GM23248 (cell line): Measurements from ENCODE around the gene TCEAL6. TPM values are rescaled to one million over a fixed set of nuclear protein-coding genes. Genes with fewer than 3 reads are reported as not detected.

Source experiments
- DNase-seq: peaks from one replicate; pipeline ENCODE4 v3.0.0-alpha.2; 2015
- H2AFZ ChIP-seq: fragments of 200-600 bp; sonication (generic); 2 replicates; pipeline ENCODE4 v1.6.1; 2016; ENCODE audit warnings: antibody characterized with exemption
- H3F3A ChIP-seq: fragments of 200-600 bp; sonication (generic); 2 replicates; pipeline ENCODE4 v1.6.1; 2016; ENCODE audit warnings: mild to moderate bottlenecking, antibody characterized with exemption, mixed run types; ENCODE audit not compliant: insufficient read depth
- H3K27ac ChIP-seq: fragments of 200-600 bp; sonication (generic); 2 replicates; pipeline ENCODE4 v1.5.1; 2016; ENCODE audit warnings: mild to moderate bottlenecking
- H3K27me3 ChIP-seq: fragments of 200-600 bp; sonication (generic); replicated peaks from 2 replicates; pipeline ENCODE4 v1.6.1; 2016; ENCODE audit warnings: mild to moderate bottlenecking; ENCODE audit not compliant: insufficient read depth
- H3K36me3 ChIP-seq: fragments of 200-600 bp; sonication (generic); 2 replicates; pipeline ENCODE4 v1.6.1; 2016; ENCODE audit warnings: low read depth, mild to moderate bottlenecking
- H3K4me1 ChIP-seq: fragments of 200-600 bp; sonication (generic); 2 replicates; pipeline ENCODE4 v1.6.1; 2016; ENCODE audit warnings: mild to moderate bottlenecking; ENCODE audit not compliant: insufficient read depth
- H3K4me2 ChIP-seq: fragments of 200-600 bp; sonication (generic); one replicate; pipeline ENCODE4 v1.6.1; 2016; ENCODE audit warnings: mild to moderate bottlenecking; ENCODE audit not compliant: unreplicated experiment
- H3K4me3 ChIP-seq: fragments of 200-600 bp; sonication (generic); 2 replicates; pipeline ENCODE4 v1.5.1; 2016; ENCODE audit warnings: mild to moderate bottlenecking
- H3K79me2 ChIP-seq: fragments of 200-600 bp; sonication (generic); 2 replicates; pipeline ENCODE4 v1.6.1; 2016; ENCODE audit warnings: mild to moderate bottlenecking; ENCODE audit not compliant: insufficient read depth
- H3K9ac ChIP-seq: fragments of 200-600 bp; sonication (generic); 2 replicates; pipeline ENCODE4 v1.6.1; 2016; ENCODE audit warnings: mild to moderate bottlenecking
- H3K9me2 ChIP-seq: fragments of 200-600 bp; sonication (generic); 2 replicates; pipeline ENCODE4 v1.6.1; 2016; ENCODE audit warnings: mixed run types, mild to moderate bottlenecking, moderate library complexity; ENCODE audit not compliant: insufficient read depth
- H3K9me3 ChIP-seq: fragments of 200-600 bp; sonication (generic); one replicate; pipeline ENCODE4 v1.6.1; 2017; ENCODE audit warnings: low read depth
- H4K20me1 ChIP-seq: fragments of 200-600 bp; sonication (generic); 2 replicates; pipeline ENCODE4 v1.6.0; 2016; ENCODE audit not compliant: insufficient read depth
- EZH2 ChIP-seq: fragments of 200-600 bp; sonication (generic); IDR thresholded peaks from 2 replicates; pipeline ENCODE4 v1.6.1; 2018; ENCODE audit warnings: antibody characterized with exemption, mild to moderate bottlenecking; ENCODE audit not compliant: insufficient read depth, poor library complexity, severe bottlenecking
- EZH2phosphoT487 ChIP-seq: fragments of 200-600 bp; sonication (generic); IDR thresholded peaks from 2 replicates; pipeline ENCODE4 v1.6.1; 2018; ENCODE audit warnings: antibody characterized with exemption, moderate library complexity, mild to moderate bottlenecking, low read depth; ENCODE audit not compliant: insufficient read depth
- WGBS, 2 experiments: methylation state at CpG; one replicate each; pipeline ENCODE4 v1.1.6; 2015 to 2017; ENCODE audit warnings: low lambda C conversion rate in 2 of 2, low coverage in 1 of 2; ENCODE audit errors: missing lambda C conversion rate in 2 of 2; 5-methylcytosine and 5-hydroxymethylcytosine counted together
- in situ Hi-C: fragments of 300-500 bp; cut with MboI; formaldehyde crosslinking; loops from 2 replicates; pipeline ENCODE4 v1.15.0; 2020
- polyA plus RNA-seq: library from polyadenylated mRNA; unstranded; fragments of >200 nt; fragmentation: Nextera tagmentation; extraction: Ambion mirVana; gene quantifications from 2 replicates; pipeline ENCODE4 v1.2.1, GENCODE V29; 2016
- total RNA-seq: library from RNA; depleted of rRNA; stranded (reverse); fragments of >200 nt; shearing (Covaris generic); gene quantifications from 2 replicates; pipeline ENCODE4 v1.2.3, GENCODE V29; 2014; rRNA removed

TCEAL6 gene
- total and polyA plus RNA-seq, 2 experiments from 2014 or later = not detected

GRCh38 chrX:102113367-102113766 lies 28.9 kb downstream of the TCEAL6 start:
- DNase-seq = no peak
- Histone ChIP-seq H2AFZ (no peak overlapping the region), H3K9ac (no peak overlapping the region), H3K27me3 (no peaks in the 10 kb centered on the region), H3K4me1 (no peaks in the 10 kb centered on the region), H3K27ac (no peak overlapping the region), H4K20me1 (no peaks in the 10 kb centered on the region), H3K79me2 (no peaks in the 10 kb centered on the region), H3K4me2 (no peak overlapping the region), H3K4me3 (no peak overlapping the region), H3K36me3 (no peaks in the 10 kb centered on the region), H3K9me2 (no peaks in the 10 kb centered on the region), H3K9me3 (no peaks in the 10 kb centered on the region), H3F3A (no peaks in the 10 kb centered on the region)
- no peak for TF ChIP-seq EZH2
- TF ChIP-seq EZH2phosphoT487 = no peak
- in situ Hi-C loops = no loop called here
- WGBS, 2 experiments = 18 to 45% methylated on average over 2 to 4 of the region's 4 CpGs

Other genes with a start within 250 kb of the TCEAL6 start
- gene ZMAT1, start 210.5 kb downstream of the TCEAL6 start, total RNA-seq = not detected in 2 replicates
- 0.06 TPM in 1 of 2 replicates, not detected in the other for gene ZMAT1, start 210.5 kb downstream of the TCEAL6 start, polyA plus RNA-seq
- not detected in 2 replicates for gene TCEAL2, start 16.8 kb downstream of the TCEAL6 start, total RNA-seq
- not detected in 2 replicates for gene TCEAL2, start 16.8 kb downstream of the TCEAL6 start, polyA plus RNA-seq
- gene BEX5, start 13.5 kb upstream of the TCEAL6 start, total RNA-seq = not detected in 2 replicates
- gene BEX5, start 13.5 kb upstream of the TCEAL6 start, polyA plus RNA-seq = not detected in 2 replicates
- gene TCP11X1, start 72.8 kb upstream of the TCEAL6 start, total RNA-seq = not detected in 2 replicates
- not detected in 2 replicates for gene TCP11X1, start 72.8 kb upstream of the TCEAL6 start, polyA plus RNA-seq
- gene NXF2, start 104.7 kb upstream of the TCEAL6 start, total RNA-seq = not detected in 2 replicates
- gene NXF2, start 104.7 kb upstream of the TCEAL6 start, polyA plus RNA-seq = not detected in 2 replicates